Endothelial cell of umbilical vein (primary cell): ENCODE results near the gene ADIPOQ. TPM values are rescaled to one million over a fixed set of nuclear protein-coding genes. Genes with fewer than 3 reads are reported as not detected.

ENCODE experiments used
- BruUV-seq: library from RNA; stranded (reverse); fragments of 400-500 nt; replicated peaks from 2 replicates; lab custom pipeline; 2021; lab: Mats Ljungman, UMichigan
- CTCF ChIA-PET: fragments of 300-600, 350-600 bp; sonication (Branson Sonifier 250); formaldehyde crosslinking; loops from one replicate; lab custom pipeline; 2021; ENCODE audit warnings: antibody characterized with exemption, inconsistent platforms; lab: Charles Lee
- POLR2A ChIA-PET: fragments of 300-600, 350-600 bp; sonication (Branson Sonifier 250); formaldehyde crosslinking; loops from one replicate; lab custom pipeline; 2021; ENCODE audit warnings: antibody characterized with exemption, inconsistent platforms; lab: Charles Lee
- DNase-seq: peaks from one replicate; pipeline ENCODE4 v3.0.0-alpha.2; 2011; ENCODE audit warnings: low read depth, low spot score
- FAIRE-seq: peaks from 2 replicates; lab custom pipeline; 2011; peaks lifted over from hg19 to GRCh38; lab: Jason Lieb, UNC
- H2AFZ ChIP-seq: 2 replicates; pipeline ENCODE4 v1.6.0; 2012; ENCODE audit warnings: low read depth, low read length, control low read depth, inconsistent platforms
- H3K27ac ChIP-seq: 2 replicates; pipeline ENCODE4 v1.5.1; 2011; ENCODE audit warnings: low read depth, mild to moderate bottlenecking, control low read depth, low read length, moderate library complexity; ENCODE audit not compliant: insufficient read depth
- H3K27me3 ChIP-seq, 2 experiments: 2 replicates each; pipeline versions ENCODE4 v1.6.0 to v1.6.1; 2011; ENCODE audit warnings: low read length in 2 of 2, mixed read lengths in 1 of 2; ENCODE audit not compliant: control insufficient read depth in 2 of 2, insufficient read depth in 2 of 2
- H3K36me3 ChIP-seq, 2 experiments: 2 replicates in 1 of 2; 3 replicates in 1 of 2; pipeline ENCODE4 v1.5.1; 2011; ENCODE audit warnings: low read length in 2 of 2, mild to moderate bottlenecking in 1 of 2, moderate library complexity in 1 of 2; ENCODE audit not compliant: control insufficient read depth in 2 of 2, insufficient read depth in 2 of 2; ENCODE audit errors: extremely low read depth in 1 of 2
- H3K4me1 ChIP-seq: 3 replicates; pipeline ENCODE4 v1.5.1; 2011; ENCODE audit warnings: mild to moderate bottlenecking, low read length; ENCODE audit not compliant: control insufficient read depth, insufficient read depth; ENCODE audit errors: extremely low read depth
- H3K4me2 ChIP-seq: 2 replicates; pipeline ENCODE4 v1.6.1; 2011; ENCODE audit warnings: low read length, control low read depth, mixed read lengths; ENCODE audit not compliant: insufficient read depth
- H3K4me3 ChIP-seq, 3 experiments: fragments of 200-600 bp in 1 of 3; sonication (generic), shearing (Covaris generic) in 1 of 3; replicated peaks in 1 of 3; 2 replicates each; pipeline ENCODE4 v1.5.1; 2011 to 2016; ENCODE audit warnings: control low read depth in 3 of 3, low read length in 3 of 3, mild to moderate bottlenecking in 2 of 3, inconsistent platforms in 1 of 3, low read depth in 1 of 3, moderate library complexity in 1 of 3; ENCODE audit not compliant: insufficient read depth in 1 of 3
- H3K79me2 ChIP-seq: 2 replicates; pipeline ENCODE4 v1.6.0; 2012; ENCODE audit warnings: low read length, inconsistent platforms; ENCODE audit not compliant: control insufficient read depth, insufficient read depth
- H3K9ac ChIP-seq: replicated peaks from 2 replicates; pipeline ENCODE3; 2011; ENCODE audit warnings: low read length, control low read depth; ENCODE audit not compliant: insufficient read depth; ENCODE audit errors: extremely low read depth
- H3K9me1 ChIP-seq: replicated peaks from 3 replicates; pipeline ENCODE4 v1.6.0; 2011; ENCODE audit warnings: mild to moderate bottlenecking, low read length; ENCODE audit not compliant: control insufficient read depth, insufficient read depth; ENCODE audit errors: extremely low read depth
- H3K9me3 ChIP-seq: replicated peaks from 2 replicates; pipeline ENCODE4 v1.5.1; 2012; ENCODE audit warnings: low read length, inconsistent platforms; ENCODE audit not compliant: control insufficient read depth, insufficient read depth
- H4K20me1 ChIP-seq: replicated peaks from 2 replicates; pipeline ENCODE3; 2011; ENCODE audit warnings: mild to moderate bottlenecking, low read length; ENCODE audit not compliant: control insufficient read depth, insufficient read depth; ENCODE audit errors: extremely low read depth
- EZH2 ChIP-seq: IDR thresholded peaks from 2 replicates; pipeline ENCODE4 v1.6.1; 2012; ENCODE audit warnings: borderline replicate concordance, low read depth, mild to moderate bottlenecking, moderate library complexity, low read length, inconsistent platforms; ENCODE audit not compliant: severe bottlenecking
- FOS ChIP-seq: IDR thresholded peaks from 2 replicates; pipeline ENCODE4 v1.6.1; 2011; ENCODE audit warnings: mild to moderate bottlenecking, low read length, moderate library complexity, borderline replicate concordance; ENCODE audit not compliant: insufficient read depth
- GATA2 ChIP-seq: IDR thresholded peaks from 2 replicates; pipeline ENCODE4 v1.7.0; 2011; ENCODE audit warnings: low read depth, mild to moderate bottlenecking, moderate library complexity, mixed read lengths, low read length; ENCODE audit not compliant: insufficient read length, insufficient read depth
- JUN ChIP-seq: IDR thresholded peaks from 2 replicates; pipeline ENCODE4 v1.6.1; 2011; ENCODE audit warnings: borderline replicate concordance, low read depth; ENCODE audit not compliant: insufficient read length, insufficient read depth
- MYC ChIP-seq: IDR thresholded peaks from one replicate; pipeline ENCODE4 v1.6.1; 2011; ENCODE audit warnings: mild to moderate bottlenecking, low read depth, low read length
- POLR2A ChIP-seq: IDR thresholded peaks from 2 replicates; pipeline ENCODE4 v1.6.1; 2012; ENCODE audit warnings: low read depth, mild to moderate bottlenecking, control low read depth, low read length
- POLR2AphosphoS5 ChIP-seq: IDR thresholded peaks from 2 replicates; pipeline ENCODE4 v1.6.1; 2012; ENCODE audit warnings: low read depth, mild to moderate bottlenecking, control low read depth, low read length, moderate library complexity; ENCODE audit not compliant: insufficient read depth
- dilution Hi-C: fragments of 300-500 bp; cut with MboI; formaldehyde crosslinking; loops from one replicate; pipeline ENCODE4 v1.15.0; 2019; ENCODE audit warnings: low sequenced_read_pairs; ENCODE audit not compliant: extremely low pct_ligation_motif_present
- intact Hi-C: fragments of 100-400 bp; cut with micrococcal nuclease; formaldehyde crosslinking; loops from one replicate; pipeline ENCODE4 v1.10.0; 2022
- polyA plus RNA-seq, 4 experiments: library from polyadenylated mRNA; depleted of rRNA in 3 of 4; stranded (reverse) in 3 of 4; unstranded in 1 of 4; fragments of >200 nt; gene quantifications; 2 replicates each; pipeline versions ENCODE4 v1.2.1 to v1.2.3, GENCODE V29; 2011 to 2012; ENCODE audit warnings: missing spikeins in 1 of 4
- total RNA-seq: library from RNA; stranded (reverse); gene quantifications from 2 replicates; pipeline ENCODE4 v1.2.3, GENCODE V29; 2021
- TF ChIP-seq, protein P1 (sequence below): IDR thresholded peaks from 2 replicates; pipeline ENCODE4 v1.6.1; 2011; ENCODE audit not compliant: insufficient read depth, insufficient read length
- TF ChIP-seq, protein P2 (sequence below), 2 donors: IDR thresholded peaks; 1 replicate in 1 of 2; 2 replicates in 1 of 2; pipeline ENCODE4 v1.5.1; 2011; ENCODE audit warnings: low read length in 2 of 2, mild to moderate bottlenecking in 2 of 2, moderate library complexity in 2 of 2, control low read depth in 1 of 2, inconsistent platforms in 1 of 2, low read depth in 1 of 2; ENCODE audit not compliant: insufficient read depth in 1 of 2; ENCODE audit errors: extremely low read depth in 1 of 2

Gene ADIPOQ
- total and polyA plus RNA-seq, 2 donors (not counting 3 experiments of a cell fraction or from before 2014, with no cell fraction given): not detected

DNA sequence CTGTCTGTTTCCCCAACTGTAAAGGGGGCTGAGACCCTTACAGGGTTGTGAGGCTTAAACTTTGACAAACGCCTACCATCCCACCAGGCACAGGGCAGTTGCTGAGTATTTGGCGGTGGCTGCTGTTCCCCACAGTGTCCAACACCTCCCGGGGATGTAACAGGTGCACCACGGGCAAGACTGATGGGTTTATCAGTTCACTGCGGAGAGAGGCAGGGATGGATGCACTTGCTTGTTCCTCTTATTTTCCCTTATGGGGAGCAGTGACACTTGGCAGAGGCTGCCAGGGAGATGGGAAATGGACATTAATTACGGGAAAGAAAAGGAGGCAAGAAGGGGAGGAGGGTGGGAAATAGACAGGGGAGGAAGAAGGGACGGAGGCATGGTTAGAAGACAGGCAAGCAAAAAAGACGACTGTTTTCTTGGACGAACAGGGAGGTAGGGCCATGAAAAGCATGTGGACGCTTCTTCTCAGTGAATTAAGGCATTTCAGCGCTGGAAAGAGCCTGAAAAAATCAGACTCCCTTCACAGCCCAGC lies 16.6 kb upstream of the ADIPOQ start:
- Histone ChIP-seq H4K20me1 (no peaks in the 10 kb centered on the region), H3K4me2 (no peak overlapping the region), H3K4me1 (peaks cover 9% of the 10 kb centered on the region), H3K27me3 (peaks cover 23 to 29% of the 10 kb centered on the region in 2 experiments), H3K9ac (no peak overlapping the region), H3K79me2 (no peaks in the 10 kb centered on the region), H2AFZ (no peak overlapping the region), H3K36me3 (no peaks in the 10 kb centered on the region), H3K27ac (no peak overlapping the region), H3K9me3 (no peaks in the 10 kb centered on the region), H3K9me1 (no peaks in the 10 kb centered on the region), H3K4me3 (no peak overlapping the region)
- no TSS peak for BruUV-seq
- ChIA-PET CTCF (interaction anchor here (1.7 kb wide), 1 partner anchor 209 kb away, joined by 9 read pairs; no protein-coding TSS in a partner anchor), POLR2A (interaction anchor here (0.5 kb wide), 1 partner anchor 115 kb away, joined by 5 read pairs; no protein-coding TSS in a partner anchor)
- intact Hi-C loops (no loop called here), dilution Hi-C loops (no loop called here)
- TF ChIP-seq GATA2 (no peak), EZH2 (no peak), POLR2A (no peak), POLR2AphosphoS5 (no peak), FOS (no peak), MYC (no peak), JUN (no peak)
- TF ChIP-seq, protein P1, sequence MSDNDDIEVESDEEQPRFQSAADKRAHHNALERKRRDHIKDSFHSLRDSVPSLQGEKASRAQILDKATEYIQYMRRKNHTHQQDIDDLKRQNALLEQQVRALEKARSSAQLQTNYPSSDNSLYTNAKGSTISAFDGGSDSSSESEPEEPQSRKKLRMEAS: no peak
- TF ChIP-seq, protein P2, sequence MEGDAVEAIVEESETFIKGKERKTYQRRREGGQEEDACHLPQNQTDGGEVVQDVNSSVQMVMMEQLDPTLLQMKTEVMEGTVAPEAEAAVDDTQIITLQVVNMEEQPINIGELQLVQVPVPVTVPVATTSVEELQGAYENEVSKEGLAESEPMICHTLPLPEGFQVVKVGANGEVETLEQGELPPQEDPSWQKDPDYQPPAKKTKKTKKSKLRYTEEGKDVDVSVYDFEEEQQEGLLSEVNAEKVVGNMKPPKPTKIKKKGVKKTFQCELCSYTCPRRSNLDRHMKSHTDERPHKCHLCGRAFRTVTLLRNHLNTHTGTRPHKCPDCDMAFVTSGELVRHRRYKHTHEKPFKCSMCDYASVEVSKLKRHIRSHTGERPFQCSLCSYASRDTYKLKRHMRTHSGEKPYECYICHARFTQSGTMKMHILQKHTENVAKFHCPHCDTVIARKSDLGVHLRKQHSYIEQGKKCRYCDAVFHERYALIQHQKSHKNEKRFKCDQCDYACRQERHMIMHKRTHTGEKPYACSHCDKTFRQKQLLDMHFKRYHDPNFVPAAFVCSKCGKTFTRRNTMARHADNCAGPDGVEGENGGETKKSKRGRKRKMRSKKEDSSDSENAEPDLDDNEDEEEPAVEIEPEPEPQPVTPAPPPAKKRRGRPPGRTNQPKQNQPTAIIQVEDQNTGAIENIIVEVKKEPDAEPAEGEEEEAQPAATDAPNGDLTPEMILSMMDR (IDR thresholded peaks at IDR 0.05; ENCODE audit: extremely low read depth in 1 of 2, insufficient read depth in 1 of 2, low read depth in 1 of 2, low read length in 2 of 2): no peak
- FAIRE-seq (no peak), DNase-seq (no peak)
